Measurements from ENCODE around the gene CRLF3.
A peak's percentile ranks its signal among the peaks of the same experiment; 100 is the strongest.

CRLF3 gene, protein sequence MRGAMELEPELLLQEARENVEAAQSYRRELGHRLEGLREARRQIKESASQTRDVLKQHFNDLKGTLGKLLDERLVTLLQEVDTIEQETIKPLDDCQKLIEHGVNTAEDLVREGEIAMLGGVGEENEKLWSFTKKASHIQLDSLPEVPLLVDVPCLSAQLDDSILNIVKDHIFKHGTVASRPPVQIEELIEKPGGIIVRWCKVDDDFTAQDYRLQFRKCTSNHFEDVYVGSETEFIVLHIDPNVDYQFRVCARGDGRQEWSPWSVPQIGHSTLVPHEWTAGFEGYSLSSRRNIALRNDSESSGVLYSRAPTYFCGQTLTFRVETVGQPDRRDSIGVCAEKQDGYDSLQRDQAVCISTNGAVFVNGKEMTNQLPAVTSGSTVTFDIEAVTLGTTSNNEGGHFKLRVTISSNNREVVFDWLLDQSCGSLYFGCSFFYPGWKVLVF

GRCh38 chr17:30824356-30825145 is at the start of gene CRLF3:
TSS of gene CRLF3 (minus strand) at chr17:30824692. CDS start at chr17:30824651, 41 bp downstream.
- ChIA-PET POLR2A (no interaction called here), CTCF (interaction anchor here (0.6 to 4.9 kb wide), 24 partner anchors 8 to 721 kb away, joined by 3 to 55 read pairs (median 5); partner anchors contain the start of genes GOSR1 and RNF135)
- peak; percentile 97 for DNase-seq (ENCODE audit: extremely low spot score)
- TF ChIP-seq CTCF (IDR thresholded peaks at IDR 0.05; ENCODE audit: control extremely low read depth, extremely low read depth, low read depth, missing control alignments), result peak; percentile 36

GRCh38 chr17:30869005-30869404 is 44.5 kb upstream of the CRLF3 start:
- TF ChIP-seq CTCF (IDR thresholded peaks at IDR 0.05; ENCODE audit: control extremely low read depth, extremely low read depth, low read depth, missing control alignments), result no peak
- CTCF ChIA-PET, result interaction anchor here (1.1 kb wide), 1 partner anchor 14 kb away, joined by 4 read pairs; no protein-coding TSS in a partner anchor
- POLR2A ChIA-PET, result no interaction called here
- DNase-seq (ENCODE audit: extremely low spot score), result no peak

DNA sequence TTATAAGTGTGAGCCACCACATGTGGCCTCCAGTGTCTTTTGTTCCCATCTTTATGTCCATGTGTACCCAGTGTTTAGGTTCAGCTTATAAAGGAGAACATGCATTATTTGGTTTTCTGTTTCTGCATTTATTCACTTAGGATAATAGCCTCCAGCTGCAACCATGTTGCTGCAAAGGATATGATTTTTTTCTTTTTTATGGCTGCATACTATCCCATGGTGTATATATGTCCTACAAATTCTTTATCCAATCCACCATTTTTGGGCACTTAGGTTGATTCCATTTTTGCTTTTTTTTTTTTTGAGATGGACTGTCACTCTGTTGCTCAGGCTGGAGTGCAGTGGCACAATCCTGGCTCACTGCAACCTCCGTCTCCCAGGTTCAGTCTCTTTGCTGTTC is 40.1 kb upstream of the CRLF3 start:
- TF ChIP-seq CTCF (IDR thresholded peaks at IDR 0.05; ENCODE audit: control extremely low read depth, extremely low read depth, low read depth, missing control alignments), result no peak
- CTCF ChIA-PET, result no interaction called here
- POLR2A ChIA-PET, result no interaction called here
- no peak for DNase-seq (ENCODE audit: extremely low spot score)

DNA sequence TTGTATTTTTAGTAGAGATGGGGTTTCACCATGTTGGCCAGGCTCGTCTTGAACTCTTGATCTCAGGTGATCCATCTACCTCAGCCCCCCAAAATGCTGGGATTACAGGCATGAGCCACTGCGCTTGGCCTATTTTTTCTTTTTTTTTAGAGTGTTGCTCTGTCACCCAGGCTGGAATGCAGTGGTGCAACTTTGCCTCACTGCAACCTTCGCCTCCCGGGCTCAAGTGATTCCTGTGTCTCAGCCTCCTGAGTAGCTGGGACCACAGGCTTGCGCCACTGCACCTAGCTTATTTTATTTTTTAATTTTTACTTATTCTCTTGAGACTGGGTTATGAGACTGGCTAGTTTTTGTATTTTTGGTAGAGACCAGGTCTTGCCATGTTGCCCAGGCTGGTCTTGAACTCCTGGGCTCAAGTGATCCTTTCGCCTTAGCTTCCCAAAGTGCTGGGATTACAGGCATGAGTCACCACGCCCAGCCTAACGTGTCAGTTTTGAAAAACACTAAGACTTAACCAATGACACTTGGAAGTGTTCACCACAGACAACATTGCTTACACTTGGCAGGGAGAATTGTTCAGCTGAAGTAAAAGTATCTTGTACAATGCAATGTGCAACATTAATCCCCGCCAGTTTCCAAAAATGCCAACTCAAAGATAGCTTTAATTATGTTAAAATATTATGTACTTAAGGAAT is 34.2 kb upstream of the CRLF3 start:
- CTCF ChIA-PET, result interaction anchor here (0.8 to 1.3 kb wide), 4 partner anchors 9 to 34 kb away, joined by 3 to 5 read pairs (median 4); partner anchors contain the start of gene CRLF3

DNA sequence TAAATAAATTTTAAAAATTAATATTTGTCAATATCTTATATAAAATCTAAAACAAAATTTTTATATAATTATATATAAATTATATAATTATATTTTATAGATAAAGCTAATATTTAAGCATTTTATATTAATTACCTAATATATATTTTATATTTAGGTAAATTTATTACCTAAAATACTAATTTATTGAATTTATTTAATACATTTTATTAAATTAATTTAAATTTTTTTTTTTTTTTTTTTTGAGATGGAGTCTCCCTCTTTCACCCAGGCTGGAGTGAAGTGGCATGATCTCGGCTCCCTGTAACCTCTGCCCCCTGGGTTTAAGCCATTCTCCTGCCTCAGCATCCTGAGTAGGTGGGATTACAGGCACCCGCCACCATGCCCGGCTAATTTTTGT is 29.7 kb upstream of the CRLF3 start:
- TF ChIP-seq CTCF (IDR thresholded peaks at IDR 0.05; ENCODE audit: control extremely low read depth, extremely low read depth, low read depth, missing control alignments), result no peak
- ChIA-PET POLR2A (no interaction called here), CTCF (interaction anchor here (1.0 to 1.7 kb wide), 2 partner anchors 23 to 29 kb away, joined by 3 to 5 read pairs; no protein-coding TSS in a partner anchor)
- DNase-seq (ENCODE audit: extremely low spot score), result no peak

More for the DNA sequence above, 34.2 kb upstream of the CRLF3 start:
- POLR2A ChIA-PET, result no interaction called here
- TF ChIP-seq CTCF (IDR thresholded peaks at IDR 0.05; ENCODE audit: control extremely low read depth, extremely low read depth, low read depth, missing control alignments), result no peak
- no peak for DNase-seq (ENCODE audit: extremely low spot score)

DNA sequence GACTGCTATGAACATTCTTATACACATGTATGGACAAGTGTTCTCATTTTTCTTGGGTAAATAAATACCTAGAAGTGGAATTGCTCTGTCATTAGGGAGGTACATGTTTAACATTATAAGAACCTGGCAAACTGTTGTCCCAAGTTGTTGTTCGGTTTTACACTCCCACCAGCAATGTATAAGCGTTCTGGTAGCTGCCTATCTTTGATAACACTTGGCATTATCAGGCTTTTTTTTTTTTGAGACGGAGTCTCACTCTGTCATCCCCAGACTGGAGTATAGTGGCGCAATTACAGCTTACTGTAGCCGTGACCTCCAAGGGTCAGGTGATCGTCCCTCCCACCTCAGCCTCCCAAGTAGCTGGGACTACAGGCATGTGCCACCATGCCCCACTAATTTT is 23.5 kb upstream of the CRLF3 start:
- CTCF ChIA-PET, result no interaction called here
- POLR2A ChIA-PET, result interaction anchor here (0.7 kb wide), 2 partner anchors 154 to 327 kb away, joined by 5 to 6 read pairs; no protein-coding TSS in a partner anchor
- TF ChIP-seq CTCF (IDR thresholded peaks at IDR 0.05; ENCODE audit: control extremely low read depth, extremely low read depth, low read depth, missing control alignments), result no peak
- no peak for DNase-seq (ENCODE audit: extremely low spot score)
